ENCODE measurements around the gene MPPED2.

DNA sequence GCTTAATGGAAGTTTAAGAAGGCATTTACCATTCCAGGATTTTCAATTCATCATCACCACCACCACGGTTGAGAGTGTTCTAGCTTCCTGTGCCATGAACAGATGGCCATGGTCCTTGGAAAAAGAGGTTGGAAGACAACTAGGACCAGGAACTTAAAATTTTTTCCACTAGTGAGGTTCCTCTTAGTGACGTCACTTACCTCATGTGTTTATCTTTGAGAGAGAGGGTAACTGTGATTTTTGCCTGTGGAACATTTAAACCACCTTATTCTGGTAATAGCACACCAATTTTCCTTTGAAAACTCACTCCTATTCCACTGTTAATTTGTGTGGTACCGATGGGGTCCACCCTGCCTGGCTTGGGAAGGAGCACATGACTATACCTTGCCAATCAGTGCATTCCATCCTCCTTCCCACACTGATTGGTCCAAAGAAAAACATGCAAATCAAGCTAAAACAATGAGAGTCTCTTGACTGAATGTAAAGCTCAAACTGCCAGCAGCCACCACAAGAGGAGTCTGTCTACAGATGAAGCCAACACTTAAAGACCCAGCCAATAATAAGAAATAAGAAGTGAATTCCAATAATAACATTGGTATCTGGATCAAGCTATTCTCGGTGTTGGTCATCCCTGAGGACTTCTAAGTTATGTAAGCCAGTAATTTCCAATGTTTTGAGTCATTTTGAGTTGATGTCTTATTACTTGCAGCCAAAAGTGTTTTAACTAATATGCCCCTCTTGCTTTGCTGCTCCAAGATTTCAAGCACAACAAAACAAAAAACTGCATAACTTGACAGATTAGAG, 111.8 kb downstream of the MPPED2 start:
- no peak for TF ChIP-seq POLR2AphosphoS5 (IDR thresholded peaks at IDR 0.05)
- TF ChIP-seq, protein P1, sequence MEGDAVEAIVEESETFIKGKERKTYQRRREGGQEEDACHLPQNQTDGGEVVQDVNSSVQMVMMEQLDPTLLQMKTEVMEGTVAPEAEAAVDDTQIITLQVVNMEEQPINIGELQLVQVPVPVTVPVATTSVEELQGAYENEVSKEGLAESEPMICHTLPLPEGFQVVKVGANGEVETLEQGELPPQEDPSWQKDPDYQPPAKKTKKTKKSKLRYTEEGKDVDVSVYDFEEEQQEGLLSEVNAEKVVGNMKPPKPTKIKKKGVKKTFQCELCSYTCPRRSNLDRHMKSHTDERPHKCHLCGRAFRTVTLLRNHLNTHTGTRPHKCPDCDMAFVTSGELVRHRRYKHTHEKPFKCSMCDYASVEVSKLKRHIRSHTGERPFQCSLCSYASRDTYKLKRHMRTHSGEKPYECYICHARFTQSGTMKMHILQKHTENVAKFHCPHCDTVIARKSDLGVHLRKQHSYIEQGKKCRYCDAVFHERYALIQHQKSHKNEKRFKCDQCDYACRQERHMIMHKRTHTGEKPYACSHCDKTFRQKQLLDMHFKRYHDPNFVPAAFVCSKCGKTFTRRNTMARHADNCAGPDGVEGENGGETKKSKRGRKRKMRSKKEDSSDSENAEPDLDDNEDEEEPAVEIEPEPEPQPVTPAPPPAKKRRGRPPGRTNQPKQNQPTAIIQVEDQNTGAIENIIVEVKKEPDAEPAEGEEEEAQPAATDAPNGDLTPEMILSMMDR (IDR thresholded peaks at IDR 0.05) = no peak

Data from esophagus muscularis mucosa (tissue), 3 donors.